SJCRH30 (cell line): ENCODE data around the gene TRPM1. TPM values are rescaled to one million over a fixed set of nuclear protein-coding genes. Genes with fewer than 3 reads are reported as not detected.
A peak's percentile ranks its signal among the peaks of the same experiment; 100 is the strongest.

Source experiments
- DNase-seq, 2 experiments: peaks; one replicate each; pipeline ENCODE4 v3.0.0-alpha.2; 2015 to 2020
- H3K27ac ChIP-seq: fragments of 250-450 bp; sonication (Bioruptor Pico); 2 replicates; pipeline ENCODE4 v1.5.1; 2020; ENCODE audit warnings: mild to moderate bottlenecking, moderate library complexity
- H3K27me3 ChIP-seq: fragments of 250-450 bp; sonication (Bioruptor Pico); 2 replicates; pipeline ENCODE4 v1.5.1; 2020; ENCODE audit warnings: mild to moderate bottlenecking, moderate library complexity
- H3K36me3 ChIP-seq: fragments of 250-450 bp; sonication (Bioruptor Pico); 2 replicates; pipeline ENCODE4 v1.5.1; 2020; ENCODE audit warnings: mild to moderate bottlenecking, moderate library complexity
- H3K4me1 ChIP-seq: fragments of 250-450 bp; sonication (Bioruptor Pico); 2 replicates; pipeline ENCODE4 v1.5.1; 2020; ENCODE audit warnings: mild to moderate bottlenecking, moderate library complexity
- H3K4me3 ChIP-seq: fragments of 250-450 bp; sonication (Bioruptor Pico); 2 replicates; pipeline ENCODE4 v1.5.1; 2020; ENCODE audit warnings: mild to moderate bottlenecking, moderate library complexity
- H3K9me3 ChIP-seq: fragments of 250-450 bp; sonication (Bioruptor Pico); replicated peaks from 2 replicates; pipeline ENCODE4 v1.5.1; 2020; ENCODE audit warnings: mild to moderate bottlenecking, moderate library complexity
- total RNA-seq: library from RNA; depleted of rRNA; stranded (reverse); fragments of >200 nt; shearing (Covaris generic); gene quantifications from 2 replicates; pipeline ENCODE4 v1.2.3, GENCODE V29; 2014

The TRPM1 gene
- total RNA-seq, 1 experiment from 2014 or later: 0.06 TPM

DNA sequence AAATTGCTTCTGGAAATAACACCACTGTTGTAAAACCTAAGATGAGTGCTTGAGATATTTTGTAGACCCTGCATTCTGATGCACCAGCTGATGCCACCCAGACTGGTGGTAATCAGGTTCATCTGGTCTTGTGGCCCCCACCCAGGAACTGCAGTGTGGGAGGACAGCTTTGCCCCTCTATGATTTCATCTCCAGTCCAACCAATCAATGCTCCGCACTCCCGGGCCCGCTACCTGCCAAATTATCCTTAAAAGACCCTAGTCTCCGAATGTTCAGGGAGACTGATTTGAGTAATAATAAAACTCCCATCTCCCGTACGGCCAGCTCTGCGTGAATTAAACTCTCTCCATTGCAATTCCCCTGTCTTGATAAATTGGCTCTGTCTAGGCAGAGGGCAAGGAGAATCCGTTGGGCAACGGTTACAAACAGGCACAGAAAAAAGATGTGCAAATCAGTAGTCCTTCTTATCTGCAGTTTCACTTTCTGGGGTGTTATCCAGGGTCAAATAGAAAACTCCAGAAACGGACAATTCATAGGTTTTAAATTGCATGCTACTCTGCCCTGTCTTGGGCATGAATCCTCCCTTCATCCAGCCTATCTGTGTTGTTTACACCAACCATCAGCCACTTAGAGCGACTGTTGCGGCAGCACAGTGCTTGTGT is 29.2 kb upstream of the TRPM1 start:
- Histone ChIP-seq H3K27me3 (no peaks in the 10 kb centered on the region), H3K4me1 (0 out of 2 replicates have a peak, but pooled peaks cover 3% of the 10 kb centered on the region), H3K36me3 (no peaks in the 10 kb centered on the region), H3K27ac (no peak overlapping the region), H3K4me3 (no peak overlapping the region), H3K9me3 (no peaks in the 10 kb centered on the region)
- DNase-seq: no peak

DNA sequence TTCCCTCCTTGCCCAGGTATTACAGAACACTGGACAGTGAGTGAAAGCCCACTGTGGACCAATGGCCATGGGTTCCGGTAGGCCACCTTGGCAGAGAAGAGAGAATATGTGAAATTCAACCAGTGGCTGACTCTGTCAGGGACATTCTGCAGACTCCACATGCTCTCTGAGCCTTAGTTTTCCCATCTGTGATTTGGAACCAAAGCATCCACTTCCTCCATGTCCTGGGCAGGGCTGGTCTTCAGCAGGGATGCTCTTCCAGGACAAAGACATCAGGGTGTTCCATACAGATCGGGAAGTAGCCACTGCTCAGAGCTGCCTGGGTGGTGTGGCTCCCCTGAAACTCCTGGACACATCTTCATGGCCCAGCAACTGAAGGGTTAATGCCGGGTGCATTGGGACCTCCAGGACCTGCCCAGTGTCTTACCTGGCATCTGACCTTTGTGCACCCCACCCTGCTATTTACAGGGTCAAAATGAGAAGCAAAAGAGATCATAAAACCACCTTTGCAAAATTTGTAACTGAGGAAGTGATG is 28.3 kb upstream of the TRPM1 start:
- Histone ChIP-seq H3K36me3 (no peaks in the 10 kb centered on the region), H3K4me1 (0 out of 2 replicates have a peak, but pooled peaks cover 3% of the 10 kb centered on the region), H3K4me3 (no peak overlapping the region), H3K27me3 (no peaks in the 10 kb centered on the region), H3K9me3 (no peaks in the 10 kb centered on the region), H3K27ac (no peak overlapping the region)
- no peak for DNase-seq

DNA sequence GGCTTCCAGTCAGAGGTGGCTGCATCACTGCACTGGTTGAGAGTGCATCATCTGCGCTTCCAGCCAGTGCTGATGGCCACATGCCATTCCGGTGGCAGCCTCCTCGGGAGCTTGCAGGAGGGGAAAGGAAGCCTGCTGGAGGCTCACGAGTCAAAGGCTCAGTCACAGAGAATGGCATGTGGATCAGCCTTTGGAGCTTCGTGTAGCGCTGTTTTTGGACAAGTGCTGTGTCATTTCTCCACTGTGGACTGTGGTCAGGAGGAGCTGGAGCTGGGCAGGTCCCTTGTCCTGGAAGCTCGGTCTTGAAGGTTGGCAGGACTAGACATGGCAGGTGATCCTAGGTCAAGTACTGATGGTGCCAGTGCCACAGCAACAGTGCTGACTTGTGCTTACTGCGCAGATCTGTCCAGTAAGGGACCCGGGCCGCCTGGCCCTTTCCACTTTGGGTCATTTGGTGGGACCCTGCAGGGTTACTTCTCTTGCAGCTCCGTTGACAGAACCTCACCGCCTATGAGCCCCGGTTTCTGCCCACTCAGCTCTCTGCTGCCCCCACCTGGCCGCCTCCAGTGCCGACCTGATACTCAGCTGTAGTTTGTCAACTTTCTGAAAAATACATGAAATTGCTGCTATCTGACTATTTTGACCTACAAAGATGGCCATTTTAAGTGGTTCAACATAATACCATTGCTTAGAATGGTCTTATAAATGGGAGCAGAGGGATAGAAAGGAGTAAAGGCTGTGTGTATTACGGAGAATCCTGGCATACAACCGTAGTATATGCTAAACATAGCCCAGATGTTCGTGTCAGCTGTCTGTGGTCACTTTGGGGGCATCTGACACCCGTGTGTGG is 27.6 kb upstream of the TRPM1 start:
- no peaks in the 10 kb centered on the region for H3K36me3 ChIP-seq
- H3K4me3 ChIP-seq: no peak overlapping the region
- H3K9me3 ChIP-seq: no peaks in the 10 kb centered on the region
- DNase-seq: peak; percentile 58 to 72
- H3K27ac ChIP-seq: no peak overlapping the region
- 0 out of 2 replicates have a peak, but pooled peaks cover 3% of the 10 kb centered on the region for H3K4me1 ChIP-seq
- H3K27me3 ChIP-seq: no peaks in the 10 kb centered on the region

DNA sequence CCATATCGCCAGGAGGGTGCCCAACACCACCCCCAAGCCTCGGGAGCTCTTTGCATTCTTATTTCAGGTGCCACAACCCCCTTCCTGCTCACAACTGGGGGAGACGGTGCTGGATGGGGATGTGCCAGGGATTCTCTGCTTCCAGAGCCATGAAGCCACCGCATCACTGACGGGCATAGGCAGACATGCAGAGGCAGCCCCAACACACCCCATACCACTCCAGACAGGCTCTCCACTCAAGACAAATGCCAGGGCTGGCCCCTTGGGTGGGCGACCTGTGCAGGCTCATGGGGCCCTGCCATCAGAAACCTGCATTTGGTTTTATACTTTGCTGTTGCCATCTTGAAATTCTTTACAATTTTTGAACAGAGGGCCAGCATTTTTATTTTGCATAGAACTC is 27.0 kb upstream of the TRPM1 start:
- 0 out of 2 replicates have a peak, but pooled peaks cover 3% of the 10 kb centered on the region for H3K4me1 ChIP-seq
- H3K27ac ChIP-seq: no peak overlapping the region
- no peaks in the 10 kb centered on the region for H3K27me3 ChIP-seq
- no peaks in the 10 kb centered on the region for H3K36me3 ChIP-seq
- H3K9me3 ChIP-seq: no peaks in the 10 kb centered on the region
- no peak overlapping the region for H3K4me3 ChIP-seq
- no peak for DNase-seq

DNA sequence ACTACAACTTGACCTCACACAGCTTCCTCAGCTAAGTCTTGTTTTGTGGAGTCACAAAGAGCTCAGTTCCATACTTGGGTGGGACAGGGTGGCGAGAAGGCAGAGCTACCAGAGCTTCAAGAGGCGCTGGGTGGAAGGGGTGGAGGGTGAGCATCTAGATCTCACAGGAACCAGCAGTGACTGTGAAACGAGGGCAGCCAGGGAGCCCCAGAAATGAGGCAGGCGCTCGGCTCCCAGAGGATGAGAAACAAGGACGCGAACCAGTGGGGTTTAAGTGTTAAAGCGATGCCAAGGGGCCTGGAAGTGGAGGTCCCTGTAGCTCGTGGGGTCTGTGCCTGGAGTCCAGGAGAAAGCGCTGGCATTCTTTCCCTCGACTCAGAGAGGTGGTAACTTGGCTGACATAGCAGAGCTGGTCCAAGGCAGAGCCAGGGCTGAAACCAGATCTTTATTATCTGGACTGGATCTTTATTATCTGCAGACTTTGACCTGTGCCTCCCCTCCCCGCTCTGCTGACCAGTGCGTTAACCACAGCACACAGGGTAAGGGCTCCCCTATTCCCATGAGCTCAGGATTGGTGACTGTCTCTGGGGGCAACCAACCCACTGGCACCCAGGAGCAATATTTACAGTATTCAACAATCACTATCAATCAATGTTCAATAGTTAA is 26.2 kb upstream of the TRPM1 start:
- Histone ChIP-seq H3K36me3 (no peaks in the 10 kb centered on the region), H3K4me3 (no peak overlapping the region), H3K27ac (no peak overlapping the region), H3K9me3 (no peaks in the 10 kb centered on the region), H3K4me1 (0 out of 2 replicates have a peak, but pooled peaks cover 3% of the 10 kb centered on the region), H3K27me3 (no peaks in the 10 kb centered on the region)
- DNase-seq: no peak

DNA sequence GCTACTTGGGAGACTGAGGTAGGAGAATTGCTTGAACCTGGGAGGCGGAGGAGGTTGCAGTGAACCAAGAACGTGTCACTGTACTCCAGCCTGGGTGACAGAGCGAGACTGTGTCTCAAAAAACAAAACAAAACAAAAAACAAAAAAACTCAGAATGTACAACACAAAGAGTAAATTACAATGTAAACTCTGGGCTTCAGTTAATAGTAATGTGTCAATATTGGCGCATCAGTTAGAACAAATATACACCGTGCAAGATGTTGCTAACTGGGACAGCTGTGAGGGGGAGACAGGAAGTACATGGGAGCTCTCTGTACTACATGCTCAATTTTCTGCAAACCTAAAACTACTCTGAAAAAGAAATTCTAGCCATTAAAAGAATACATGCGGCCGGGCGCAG is 23.5 kb upstream of the TRPM1 start:
- H3K36me3 ChIP-seq: no peaks in the 10 kb centered on the region
- H3K27ac ChIP-seq: no peak overlapping the region
- no peaks in the 10 kb centered on the region for H3K27me3 ChIP-seq
- no peak overlapping the region for H3K4me3 ChIP-seq
- no peaks in the 10 kb centered on the region for H3K9me3 ChIP-seq
- no peaks in the 10 kb centered on the region for H3K4me1 ChIP-seq
- no peak for DNase-seq

DNA sequence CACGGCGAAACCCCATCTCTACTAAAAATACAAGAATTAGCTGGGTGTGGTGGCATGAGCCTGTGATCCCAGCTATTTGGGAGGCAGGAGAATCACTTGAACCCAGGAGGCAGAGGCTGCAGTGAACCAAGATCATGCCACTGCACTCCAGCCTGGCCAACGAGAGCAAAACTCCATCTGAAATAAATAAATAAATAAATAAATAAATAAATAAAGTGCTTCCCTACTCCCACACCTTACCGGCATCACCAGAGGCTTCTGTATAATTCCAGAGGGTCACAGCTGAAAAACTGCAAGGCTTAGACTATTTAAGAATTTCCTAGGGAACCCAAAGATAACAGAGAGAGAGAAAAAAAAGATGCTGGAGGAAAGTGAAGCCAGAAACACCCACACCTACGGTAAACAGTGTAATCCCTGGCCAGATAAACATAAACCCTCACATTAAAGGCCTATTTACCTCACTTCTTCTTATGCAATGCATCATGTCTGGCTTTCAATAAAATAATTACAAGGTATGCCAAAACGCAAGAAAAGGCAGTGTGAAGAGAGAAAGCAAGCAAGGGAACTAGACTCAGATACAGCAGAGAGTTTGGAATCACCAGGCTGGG is 15.0 kb upstream of the TRPM1 start:
- Histone ChIP-seq H3K4me3 (no peak overlapping the region), H3K27ac (no peak overlapping the region), H3K27me3 (no peaks in the 10 kb centered on the region), H3K36me3 (no peaks in the 10 kb centered on the region), H3K4me1 (no peaks in the 10 kb centered on the region), H3K9me3 (no peaks in the 10 kb centered on the region)
- DNase-seq: no peak

DNA sequence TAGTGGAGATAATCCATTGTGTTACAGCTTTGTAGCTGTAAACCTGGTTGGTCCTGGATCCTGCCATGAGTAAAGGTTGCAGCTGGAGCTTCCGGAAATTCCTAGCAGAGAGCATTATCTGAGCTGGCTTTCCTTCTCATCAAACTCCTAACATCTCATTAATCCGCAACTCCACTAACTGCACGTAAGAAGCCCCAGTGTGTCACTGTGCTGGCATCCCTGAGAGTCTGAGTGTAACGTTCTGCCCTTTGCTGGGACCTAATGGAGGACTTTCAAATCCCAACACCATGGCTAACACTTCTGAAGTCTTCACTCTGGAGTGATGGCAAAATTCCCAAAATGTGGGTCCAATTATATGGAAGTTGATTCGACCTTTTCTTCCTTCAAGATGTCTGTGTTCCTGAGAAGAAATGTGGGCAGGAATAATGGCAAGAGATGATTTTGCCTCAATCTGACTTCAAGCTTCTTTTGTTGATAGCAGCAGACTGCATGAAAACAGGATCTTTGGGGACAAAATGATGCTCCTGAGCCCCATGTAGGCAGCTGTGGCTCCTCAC is 9.6 kb upstream of the TRPM1 start:
- no peaks in the 10 kb centered on the region for H3K9me3 ChIP-seq
- no peak for DNase-seq
- H3K4me1 ChIP-seq: no peaks in the 10 kb centered on the region
- H3K27ac ChIP-seq: no peak overlapping the region
- H3K4me3 ChIP-seq: no peak overlapping the region
- H3K36me3 ChIP-seq: no peaks in the 10 kb centered on the region
- no peaks in the 10 kb centered on the region for H3K27me3 ChIP-seq

DNA sequence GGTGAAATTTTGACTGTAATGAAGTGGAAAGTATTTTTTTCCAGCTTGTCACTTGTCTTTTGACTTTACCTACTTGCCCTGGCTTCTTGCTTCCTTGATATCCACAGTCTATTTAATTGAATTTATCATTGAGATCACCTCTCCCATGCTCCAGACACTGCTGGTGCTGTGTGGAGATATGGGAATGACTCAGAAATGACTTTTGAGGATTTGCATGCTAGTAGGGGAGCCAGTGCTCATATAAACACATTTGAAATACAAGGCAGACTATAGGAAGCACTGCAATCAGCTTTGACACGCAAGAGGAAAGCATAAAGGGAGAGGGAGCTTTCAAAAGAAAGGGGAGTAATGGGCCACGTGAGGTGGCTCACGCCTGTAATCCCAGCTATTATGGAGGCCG is 7.3 kb upstream of the TRPM1 start:
- Histone ChIP-seq H3K9me3 (no peaks in the 10 kb centered on the region), H3K36me3 (no peaks in the 10 kb centered on the region), H3K27me3 (no peaks in the 10 kb centered on the region), H3K4me3 (no peak overlapping the region), H3K4me1 (no peaks in the 10 kb centered on the region), H3K27ac (no peak overlapping the region)
- DNase-seq: no peak

DNA sequence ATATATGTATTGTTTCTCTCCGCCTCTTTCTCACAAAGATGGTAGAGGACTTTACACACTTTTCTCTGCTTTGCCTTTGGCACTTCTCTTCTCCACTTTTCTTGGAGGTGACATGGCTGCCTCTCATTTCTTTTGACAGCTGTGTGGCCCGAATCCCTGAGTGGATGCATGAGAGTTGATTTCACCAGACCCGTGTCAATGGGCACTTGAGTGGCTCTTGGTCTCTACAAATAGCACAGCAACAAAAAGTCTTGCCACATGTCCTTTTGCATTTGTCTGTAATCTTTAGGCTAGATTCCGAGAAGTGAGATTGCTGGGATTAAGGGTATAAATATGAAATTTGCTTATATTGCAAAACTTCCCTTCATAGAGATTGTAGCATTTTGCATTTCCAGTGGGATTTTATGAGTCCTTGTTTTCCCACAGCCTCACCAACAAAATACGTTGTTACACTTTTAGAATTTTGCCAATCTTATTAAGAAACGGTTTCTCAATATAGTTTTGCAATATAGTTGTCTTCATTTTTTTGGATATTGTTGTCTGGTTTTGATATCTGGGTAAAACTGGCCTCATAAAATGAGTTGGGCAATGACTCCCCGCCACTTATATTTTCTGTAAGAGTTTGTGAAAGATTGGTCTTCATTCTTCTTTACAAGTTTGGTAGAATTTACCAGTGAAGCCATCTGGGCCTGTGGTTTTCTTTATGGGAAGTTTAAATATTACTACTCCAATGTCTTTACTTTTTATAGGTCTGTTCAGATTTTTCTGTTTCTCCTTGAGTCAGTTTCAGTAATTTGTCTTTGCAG is 5.2 kb upstream of the TRPM1 start:
- Histone ChIP-seq H3K9me3 (no peaks in the 10 kb centered on the region), H3K36me3 (no peaks in the 10 kb centered on the region), H3K4me3 (no peak overlapping the region), H3K27ac (no peak overlapping the region), H3K4me1 (no peaks in the 10 kb centered on the region), H3K27me3 (no peaks in the 10 kb centered on the region)
- DNase-seq: no peak

DNA sequence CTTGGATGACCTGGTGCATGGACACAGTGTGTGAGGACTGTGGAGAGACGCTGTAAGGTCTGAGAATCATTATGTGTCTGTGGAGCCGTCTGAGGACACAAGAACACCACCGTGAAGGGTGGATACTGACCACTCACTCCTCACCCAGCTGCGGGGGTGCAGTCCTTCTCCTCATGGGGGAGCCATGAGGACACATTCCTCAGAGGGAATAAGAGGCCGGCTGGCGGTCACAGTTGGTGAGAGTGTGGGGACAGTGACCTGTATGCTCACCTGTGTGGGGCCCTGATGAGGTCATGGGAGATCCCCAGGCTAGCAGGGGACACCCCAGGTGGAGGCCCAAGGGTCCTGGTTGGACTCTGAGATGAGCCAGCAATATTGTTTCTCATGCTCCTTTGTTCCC is 2.5 kb upstream of the TRPM1 start:
- DNase-seq: no peak
- Histone ChIP-seq H3K27me3 (no peaks in the 10 kb centered on the region), H3K4me3 (no peak overlapping the region), H3K9me3 (no peaks in the 10 kb centered on the region), H3K36me3 (no peaks in the 10 kb centered on the region), H3K27ac (no peak overlapping the region), H3K4me1 (no peaks in the 10 kb centered on the region)

DNA sequence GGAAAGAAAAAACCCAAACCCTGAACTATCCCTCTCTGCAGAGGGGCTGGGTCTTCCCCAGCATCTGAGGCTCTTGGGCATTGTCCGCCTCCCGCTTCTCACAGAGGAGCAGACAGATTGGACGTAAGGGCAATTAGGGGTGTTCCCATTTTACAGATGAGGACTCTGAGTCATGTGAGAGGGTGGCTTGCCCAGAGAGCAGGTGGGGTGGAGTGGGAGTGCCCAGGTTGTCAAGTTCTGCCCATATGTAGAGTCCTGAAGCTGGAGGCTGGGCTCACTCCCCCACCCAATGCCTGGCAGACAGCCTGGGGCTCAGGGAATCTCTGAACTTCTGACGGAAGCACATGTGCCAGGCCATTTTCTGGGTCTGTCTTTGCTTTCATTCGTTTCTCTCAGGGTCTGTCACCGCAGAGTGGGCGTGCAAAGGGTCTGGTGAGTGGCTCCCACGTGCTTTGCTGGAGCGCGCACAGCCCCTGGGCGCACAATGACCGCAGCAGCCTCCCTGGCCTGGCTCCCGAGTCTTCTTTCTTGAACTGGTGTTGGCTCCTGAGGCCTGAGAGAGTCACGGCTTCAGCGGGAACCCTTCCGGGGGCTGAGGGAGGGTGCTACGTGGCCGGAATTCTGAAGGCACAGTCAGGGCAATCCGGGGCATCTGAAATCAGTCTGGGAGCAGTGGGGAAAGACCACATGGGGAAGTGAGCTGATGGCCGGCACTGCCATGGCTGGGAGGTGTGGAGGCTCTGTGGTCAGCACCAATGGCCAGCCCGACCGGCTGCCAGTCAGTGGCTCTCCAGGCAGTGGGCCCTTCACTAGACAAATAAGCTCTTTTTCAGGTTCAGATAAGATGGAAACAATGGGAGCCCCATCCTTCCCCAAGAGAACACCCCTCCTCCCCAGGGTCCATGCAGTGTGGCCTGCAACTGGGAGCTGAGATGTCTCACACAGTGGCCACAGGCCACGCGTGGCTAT is 1.1 kb upstream of the TRPM1 start:
- Histone ChIP-seq H3K4me1 (no peaks in the 10 kb centered on the region), H3K27me3 (no peaks in the 10 kb centered on the region), H3K36me3 (no peaks in the 10 kb centered on the region), H3K27ac (no peak overlapping the region), H3K9me3 (no peaks in the 10 kb centered on the region), H3K4me3 (no peak overlapping the region)
- DNase-seq: no peak

DNA sequence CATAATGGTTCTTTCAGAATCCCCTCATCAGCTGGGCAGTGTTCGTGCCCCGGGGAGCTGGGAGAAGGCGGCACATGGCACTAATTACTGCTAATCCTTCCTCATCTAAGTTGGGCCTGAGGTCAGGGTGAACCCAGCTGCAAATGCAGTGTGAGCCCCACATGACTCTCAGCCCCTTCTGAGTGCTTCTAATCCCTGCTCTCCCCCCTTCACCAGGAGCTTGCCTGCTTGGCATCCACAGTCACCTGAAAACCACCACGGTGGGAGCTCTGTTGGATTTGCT is 455 bp upstream of the TRPM1 start:
- H3K36me3 ChIP-seq: no peaks in the 10 kb centered on the region
- no peaks in the 10 kb centered on the region for H3K4me1 ChIP-seq
- H3K9me3 ChIP-seq: no peaks in the 10 kb centered on the region
- H3K4me3 ChIP-seq: no peak overlapping the region
- DNase-seq: no peak
- no peaks in the 10 kb centered on the region for H3K27me3 ChIP-seq
- no peak overlapping the region for H3K27ac ChIP-seq
